Measurements from ENCODE around the gene MGAT5. TPM values are rescaled to one million over a fixed set of nuclear protein-coding genes. Genes with fewer than 3 reads are reported as not detected.

The MGAT5 gene
- polyA plus RNA-seq, 1 donor = 46.5 TPM

GRCh38 chr2:134254824-134255223 is 952 bp downstream of the MGAT5 start:
- no peak for DNase-seq

GRCh38 chr2:134256956-134257355 is 3.1 kb downstream of the MGAT5 start:
- DNase-seq = no peak

DNA sequence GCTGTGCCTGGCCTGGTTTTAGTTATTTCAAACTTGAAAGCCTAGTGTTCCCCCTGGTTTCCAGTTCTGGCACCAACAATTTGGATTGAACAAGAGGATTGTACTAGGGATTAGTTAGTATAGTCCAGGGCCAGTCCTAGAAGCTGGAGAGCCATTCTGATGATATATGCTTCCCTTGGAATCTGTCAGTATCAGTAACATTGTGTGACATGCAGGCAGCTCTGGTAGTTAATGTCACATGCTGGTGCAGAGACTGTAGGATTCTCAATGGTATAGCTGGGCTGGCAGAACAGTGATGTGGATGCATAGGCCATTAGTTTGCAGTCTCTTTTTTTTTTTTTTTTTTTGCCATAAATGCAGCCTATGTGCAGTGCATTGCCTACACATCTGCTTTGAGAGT is 3.6 kb downstream of the MGAT5 start:
- DNase-seq = no peak

DNA sequence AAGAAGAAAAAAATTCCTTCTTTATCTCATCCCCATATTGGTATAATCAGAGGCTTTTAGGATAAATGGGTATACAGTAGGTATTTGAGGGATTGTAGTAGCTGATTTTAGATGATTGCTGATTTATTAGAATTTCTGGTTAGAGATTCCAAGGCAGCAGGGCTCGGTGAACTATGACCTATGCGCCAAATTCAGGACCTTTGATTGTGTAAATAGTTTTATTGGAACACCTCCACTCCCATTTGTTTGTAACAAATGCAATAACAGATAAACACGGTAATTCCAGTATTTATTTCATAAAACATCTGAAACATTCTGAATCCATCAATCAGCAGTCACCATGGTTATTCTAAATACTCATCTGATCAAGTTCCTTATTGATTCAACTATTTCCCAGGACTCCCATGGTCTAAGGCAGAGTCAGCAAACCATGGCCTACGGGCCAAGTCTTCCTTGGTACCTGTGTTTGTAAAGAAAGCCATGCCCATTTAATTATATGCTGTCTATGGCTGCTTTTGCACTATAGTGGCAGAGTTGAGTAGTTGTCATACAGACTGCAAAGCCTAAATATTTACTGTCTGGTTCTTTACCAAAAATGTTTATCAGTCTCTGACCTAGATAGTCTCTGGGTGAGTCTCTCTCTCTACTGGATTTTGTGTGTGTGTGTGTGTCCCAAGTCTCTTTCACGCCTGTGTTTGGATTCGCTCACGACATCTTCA is 4.3 kb downstream of the MGAT5 start:
- no peak for DNase-seq

- DNase-seq = no peak
These were observed 5.0 kb downstream of the MGAT5 start for GRCh38 chr2:134258684-134259388.

GRCh38 chr2:134259571-134259970 is 5.7 kb downstream of the MGAT5 start:
- DNase-seq = no peak

DNA sequence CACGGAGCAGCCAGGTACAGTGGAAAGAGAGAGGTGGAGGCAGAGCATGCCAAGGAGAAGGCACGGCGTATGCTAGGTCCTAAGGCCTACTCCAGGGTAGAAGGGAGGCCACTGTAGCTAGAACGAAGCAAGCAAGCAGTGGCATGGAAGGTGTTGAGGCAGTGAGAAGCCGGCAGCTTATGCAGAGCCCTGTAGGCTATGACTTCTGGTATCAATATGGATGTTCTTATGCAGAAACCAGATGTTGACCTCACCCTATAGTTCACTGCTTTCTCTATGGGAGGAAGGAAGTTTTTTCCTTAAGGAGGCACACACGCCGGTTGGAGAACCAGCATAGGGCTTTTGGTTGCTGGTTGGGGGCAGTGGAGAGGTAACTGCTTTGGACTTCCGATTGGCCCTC is 6.1 kb downstream of the MGAT5 start:
- no peak for DNase-seq

DNA sequence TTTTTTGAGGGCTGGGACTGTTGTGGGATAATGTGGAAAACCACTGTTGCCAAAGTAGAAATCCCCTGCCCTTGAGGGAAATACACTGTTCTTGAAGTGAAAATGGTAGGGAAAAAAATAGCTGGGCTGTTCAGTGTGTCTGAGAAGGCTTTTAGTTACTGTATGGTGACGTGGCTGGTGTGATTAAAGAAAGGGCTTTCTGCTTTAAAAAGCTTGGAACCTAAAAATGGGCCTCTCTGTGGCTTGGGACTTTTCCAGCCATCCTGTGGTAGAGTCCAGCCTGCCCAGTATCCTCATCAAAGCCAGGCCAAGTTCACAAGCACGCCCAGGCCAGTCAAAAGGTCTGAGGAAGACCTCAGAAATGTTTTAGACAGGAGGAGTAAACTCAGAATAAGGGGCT is 6.8 kb downstream of the MGAT5 start:
- no peak for DNase-seq

DNA sequence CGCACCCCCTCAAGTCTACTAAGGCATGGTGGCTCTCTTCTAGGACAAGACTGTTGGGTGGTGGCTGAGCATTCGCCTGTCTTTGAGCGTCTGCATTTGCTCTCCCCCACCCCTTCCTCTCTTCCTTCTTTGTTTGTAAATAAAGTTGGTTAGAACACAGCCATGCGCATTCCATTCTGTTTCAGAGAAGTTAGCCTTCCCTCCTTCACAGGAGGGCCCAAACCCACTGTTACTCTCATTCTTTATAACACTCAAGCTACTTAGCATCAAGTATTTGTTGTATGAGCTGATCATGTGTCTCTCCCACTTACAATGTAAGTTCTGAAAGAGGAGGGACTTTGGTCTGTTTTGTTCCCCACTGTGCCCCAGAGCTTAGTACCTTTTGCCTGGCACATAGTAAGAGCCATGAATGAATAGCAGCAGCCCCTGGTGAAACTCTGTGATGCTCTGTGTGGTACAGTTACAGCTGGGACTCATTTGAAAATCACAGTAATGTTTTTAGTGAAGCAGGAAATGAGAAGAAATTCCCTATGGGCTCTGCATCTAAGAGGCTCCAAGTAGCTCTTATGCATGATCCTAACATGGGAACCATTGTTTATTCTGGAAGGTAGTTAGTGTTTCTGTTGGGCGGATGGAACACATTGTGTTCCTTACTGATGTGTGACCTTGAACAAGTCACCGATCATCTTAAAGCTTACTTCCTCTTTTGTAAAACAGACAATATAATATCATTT is 7.7 kb downstream of the MGAT5 start:
- no peak for DNase-seq

GRCh38 chr2:134262684-134263083 is 8.8 kb downstream of the MGAT5 start:
- DNase-seq = no peak

GRCh38 chr2:134268265-134268664 is 14.4 kb downstream of the MGAT5 start:
- DNase-seq = no peak

GRCh38 chr2:134269230-134269629 is 15.4 kb downstream of the MGAT5 start:
- DNase-seq = no peak

- no peak for DNase-seq
These were observed 16.3 kb downstream of the MGAT5 start for GRCh38 chr2:134269972-134270735.

- DNase-seq = no peak
These were observed 17.9 kb downstream of the MGAT5 start for GRCh38 chr2:134271758-134272157.

DNA sequence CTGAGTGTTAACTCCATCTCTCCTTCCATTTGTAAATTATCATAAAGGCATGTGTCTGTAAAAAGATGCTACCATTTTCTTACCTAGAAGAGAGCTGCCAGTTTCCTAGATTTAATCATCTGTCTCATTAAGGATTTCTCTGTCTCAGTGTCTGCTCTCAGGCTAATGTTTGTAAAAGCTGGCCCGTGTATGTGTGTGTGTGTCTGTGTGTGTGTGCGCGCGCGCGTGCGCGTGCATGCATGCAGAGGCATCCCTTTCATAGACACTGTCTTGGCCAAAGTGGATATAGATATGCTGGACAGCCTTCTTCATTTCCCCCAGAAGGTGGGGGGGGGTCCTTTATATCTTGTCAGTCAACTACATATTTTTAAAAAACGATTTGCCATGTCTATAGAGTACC is 18.9 kb downstream of the MGAT5 start:
- no peak for DNase-seq

- no peak for DNase-seq
These were observed 19.5 kb downstream of the MGAT5 start for GRCh38 chr2:134273256-134273983.

- no peak for DNase-seq
These were observed 20.2 kb downstream of the MGAT5 start for GRCh38 chr2:134274121-134274520.

DNA sequence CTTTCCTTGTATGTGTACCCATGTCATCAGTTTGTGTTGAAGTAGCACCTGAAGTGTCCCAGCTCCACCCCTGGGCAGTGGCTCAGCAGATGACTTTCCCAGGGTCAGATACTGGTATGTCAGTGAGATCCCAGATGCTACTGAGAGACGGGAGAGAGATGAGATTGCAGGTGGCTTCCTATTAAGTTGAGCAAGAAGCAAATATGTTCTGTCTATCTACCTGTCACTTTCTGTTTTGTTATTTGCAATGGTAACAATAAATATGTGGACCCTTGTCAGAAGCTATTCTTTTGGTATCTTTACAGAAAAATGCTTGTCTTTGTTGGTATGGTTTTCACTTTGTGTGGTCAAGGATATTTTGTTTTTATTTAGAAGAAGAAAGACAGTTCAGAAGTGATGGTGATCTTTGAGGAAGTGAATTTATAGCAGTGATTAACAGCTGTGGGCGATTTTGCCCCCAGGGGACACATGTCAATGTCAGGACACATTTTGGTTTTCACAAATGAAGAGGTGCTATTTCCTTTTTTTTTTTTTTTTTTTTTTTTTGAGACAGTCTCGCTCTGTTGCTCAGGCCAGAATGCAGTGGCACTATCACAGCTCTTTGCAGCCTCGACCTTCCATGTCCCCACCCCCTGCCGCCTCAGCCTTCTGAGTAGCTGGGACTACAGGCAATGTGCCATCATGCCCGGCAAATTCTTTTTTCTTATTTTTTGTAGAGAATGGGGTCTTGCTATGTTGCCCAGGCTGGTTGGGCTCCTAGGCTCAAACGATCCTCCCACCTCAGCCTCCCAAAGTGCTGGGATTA is 21.4 kb downstream of the MGAT5 start:
- no peak for DNase-seq

DNA sequence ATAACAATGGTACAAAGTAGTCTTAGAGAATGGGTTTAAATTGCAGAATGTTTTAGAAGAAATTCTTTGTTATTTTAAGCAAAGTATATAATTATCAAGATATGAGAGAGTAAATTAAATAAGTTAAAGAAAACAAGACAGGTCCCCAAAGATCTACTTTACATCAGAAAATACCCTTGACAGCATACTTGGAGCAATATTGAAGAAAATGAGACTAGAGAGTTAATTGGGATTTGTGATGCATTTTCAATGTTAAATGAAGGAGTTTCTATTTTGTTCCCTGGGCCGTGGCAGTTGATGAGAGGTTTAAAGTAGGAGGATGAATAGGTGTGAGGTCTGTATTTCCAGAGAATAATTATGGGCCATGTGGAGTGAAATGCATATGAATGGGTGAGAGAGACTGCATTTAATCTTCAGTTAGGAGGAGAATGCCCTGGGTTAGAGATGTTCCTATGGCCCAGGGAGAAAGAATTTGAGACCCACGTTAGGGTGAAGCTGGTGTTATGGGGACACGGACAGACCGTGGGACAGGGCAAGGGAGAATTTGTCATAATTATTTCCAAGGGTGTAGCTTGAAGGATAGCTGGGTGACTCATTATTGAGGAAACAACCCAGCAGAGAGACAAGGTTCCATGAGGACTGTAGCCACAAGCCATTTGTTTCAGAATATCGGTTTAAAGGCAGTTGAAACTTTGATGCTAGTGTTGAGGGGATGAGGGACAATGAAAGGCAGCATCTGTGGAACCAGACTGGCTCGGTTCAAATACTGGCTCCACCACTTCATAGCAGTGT is 22.7 kb downstream of the MGAT5 start:
- no peak for DNase-seq

DNA sequence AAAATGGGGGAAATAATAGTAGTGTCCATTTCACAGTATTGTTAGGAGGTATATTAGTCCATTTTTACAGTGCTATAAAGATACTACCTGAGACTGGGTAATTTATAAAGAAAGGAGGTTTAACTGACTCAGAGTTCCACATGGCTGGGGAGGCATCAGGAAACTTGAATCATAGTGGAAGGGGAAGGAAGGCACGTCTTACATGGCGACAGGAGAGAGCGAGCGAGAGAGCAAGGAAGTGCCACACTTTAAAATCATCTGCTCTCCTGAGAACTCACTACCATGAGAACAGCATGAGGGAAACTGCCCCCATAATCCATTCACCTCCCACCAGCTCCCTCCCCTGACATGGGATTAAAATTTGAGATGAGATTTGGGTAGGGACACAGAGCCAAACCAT is 23.4 kb downstream of the MGAT5 start:
- DNase-seq = no peak
